ENCODE measurements around the gene PTCH1. TPM values are rescaled to one million over a fixed set of nuclear protein-coding genes. Genes with fewer than 3 reads are reported as not detected.

PTCH1 gene
- total RNA-seq, 2 donors from 2014 or later = 27.5 to 108 TPM

DNA sequence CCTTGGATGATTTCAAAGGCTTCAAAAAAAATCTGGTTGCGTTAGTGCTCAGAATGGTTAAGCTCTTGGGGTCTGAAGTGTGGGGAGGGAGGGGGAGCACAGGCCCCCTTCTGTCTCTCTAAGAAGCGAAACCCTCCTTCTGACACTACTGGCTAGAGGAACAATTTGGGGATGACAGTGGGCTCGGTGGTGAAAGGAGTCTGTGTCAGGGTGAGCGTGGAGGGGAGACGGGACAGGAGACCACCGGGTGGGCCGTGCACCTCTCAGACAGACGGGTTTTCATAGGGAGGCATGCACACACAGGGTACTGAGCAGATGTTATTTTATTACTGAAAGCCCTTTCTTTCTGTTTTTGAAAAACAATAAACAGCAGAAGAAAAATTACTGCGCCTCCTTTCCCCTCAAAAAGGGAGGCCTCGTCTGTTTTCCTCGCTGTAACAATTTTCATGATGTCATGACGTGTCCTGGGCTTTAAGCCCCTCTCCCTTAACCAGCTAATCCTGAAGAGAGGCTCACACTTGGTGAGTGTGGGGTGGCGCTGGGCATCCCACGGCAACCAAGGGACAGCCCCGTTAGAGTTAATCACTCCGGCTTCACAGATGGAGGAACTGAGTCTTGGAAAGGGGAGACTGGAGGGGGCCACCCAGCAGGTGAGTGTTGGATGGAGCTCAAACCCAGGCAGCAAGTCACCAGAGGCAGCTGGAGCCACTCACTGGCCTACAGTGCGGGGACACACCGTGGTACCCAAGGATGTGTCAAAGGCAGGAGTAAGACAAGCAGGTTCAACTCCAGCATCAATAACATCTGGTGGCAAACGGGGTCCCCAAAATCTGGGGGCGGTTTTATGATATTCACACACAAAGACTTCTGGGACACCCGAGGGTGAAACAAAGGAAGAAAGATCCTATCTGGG, 53.4 kb downstream of the PTCH1 start:
- peaks cover 4% of the 10 kb centered on the region for H3K4me1 ChIP-seq (replicated peaks)
- intact Hi-C loops (cut with DNase I) = loop anchor here (5.0 kb wide), 1 partner anchor 44 kb away; no protein-coding TSS in a partner anchor

DNA sequence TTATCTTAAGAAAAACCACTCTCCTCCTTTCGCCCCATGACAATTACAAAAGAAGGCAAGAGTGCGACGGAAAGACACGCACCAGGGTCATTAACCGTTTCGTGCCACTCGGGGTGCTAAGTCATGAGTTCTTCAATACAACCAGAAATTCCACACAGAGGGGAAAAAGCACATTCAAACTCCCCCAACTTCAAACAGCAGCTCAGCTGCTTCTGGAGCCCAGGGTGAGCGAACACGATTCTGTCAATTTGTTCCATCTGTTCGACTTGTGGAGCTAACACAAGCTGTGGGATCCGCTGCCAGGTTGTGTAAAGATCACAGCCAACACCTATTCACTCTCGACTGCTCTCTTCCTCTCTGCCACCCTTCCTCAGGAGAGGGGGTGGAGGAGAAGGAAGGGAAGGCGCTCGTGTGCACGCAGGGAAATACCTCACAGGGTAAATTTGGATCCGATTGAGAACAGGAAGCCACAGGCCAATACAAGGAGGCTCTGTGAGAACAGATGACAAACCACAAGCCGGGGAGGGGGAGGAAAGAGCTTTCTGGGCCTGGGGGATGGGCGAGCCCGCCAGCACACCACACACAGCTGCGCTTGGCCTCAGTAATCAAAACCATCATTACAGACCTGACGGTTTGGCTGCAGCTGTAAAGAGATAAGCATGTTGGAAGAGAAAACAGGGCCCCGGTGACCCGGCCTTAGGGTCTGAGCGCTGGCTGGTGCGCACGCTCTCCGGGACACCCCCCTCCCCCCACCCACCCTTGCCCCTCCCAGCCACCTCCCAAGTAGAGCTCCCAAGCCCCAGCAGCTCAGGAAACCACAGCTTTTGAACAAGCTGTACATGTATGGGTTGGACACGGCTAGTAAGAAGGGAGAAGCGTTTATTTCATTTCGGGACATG, 54.3 kb downstream of the PTCH1 start:
- 11% methylated on average over 30 of the region's 30 CpGs for WGBS
- peak; percentile 65 for DNase-seq (ENCODE audit: low spot score)
- peak overlapping the region; percentile 2 to 9 for H3K4me3 ChIP-seq
- H3K27ac ChIP-seq = peak overlapping the region; percentile 22 to 35
- H3K27me3 ChIP-seq (replicated peaks; ENCODE audit: insufficient read depth) = no peaks in the 10 kb centered on the region
- peaks cover 4% of the 10 kb centered on the region for H3K4me1 ChIP-seq (replicated peaks)
- no peaks in the 10 kb centered on the region for H3K36me3 ChIP-seq
- H3K9me3 ChIP-seq = no peaks in the 10 kb centered on the region
- intact Hi-C loops (cut with DNase I) = loop anchor here (5.0 kb wide), 1 partner anchor 45 kb away; no protein-coding TSS in a partner anchor
- no peak for TF ChIP-seq POLR2A (IDR thresholded peaks at IDR 0.05)
- TF ChIP-seq POLR2AphosphoS5 (IDR thresholded peaks at IDR 0.05) = peak; percentile 76

More for the DNA sequence above, 53.4 kb downstream of the PTCH1 start:
- peak overlapping the region in 1 of 2 donors; percentile 9 for H3K4me3 ChIP-seq
- H3K9me3 ChIP-seq = no peaks in the 10 kb centered on the region
- 62% methylated on average over 21 of the region's 21 CpGs for WGBS
- no peaks in the 10 kb centered on the region for H3K36me3 ChIP-seq
- TF ChIP-seq POLR2A (IDR thresholded peaks at IDR 0.05) = no peak
- TF ChIP-seq, protein P1, sequence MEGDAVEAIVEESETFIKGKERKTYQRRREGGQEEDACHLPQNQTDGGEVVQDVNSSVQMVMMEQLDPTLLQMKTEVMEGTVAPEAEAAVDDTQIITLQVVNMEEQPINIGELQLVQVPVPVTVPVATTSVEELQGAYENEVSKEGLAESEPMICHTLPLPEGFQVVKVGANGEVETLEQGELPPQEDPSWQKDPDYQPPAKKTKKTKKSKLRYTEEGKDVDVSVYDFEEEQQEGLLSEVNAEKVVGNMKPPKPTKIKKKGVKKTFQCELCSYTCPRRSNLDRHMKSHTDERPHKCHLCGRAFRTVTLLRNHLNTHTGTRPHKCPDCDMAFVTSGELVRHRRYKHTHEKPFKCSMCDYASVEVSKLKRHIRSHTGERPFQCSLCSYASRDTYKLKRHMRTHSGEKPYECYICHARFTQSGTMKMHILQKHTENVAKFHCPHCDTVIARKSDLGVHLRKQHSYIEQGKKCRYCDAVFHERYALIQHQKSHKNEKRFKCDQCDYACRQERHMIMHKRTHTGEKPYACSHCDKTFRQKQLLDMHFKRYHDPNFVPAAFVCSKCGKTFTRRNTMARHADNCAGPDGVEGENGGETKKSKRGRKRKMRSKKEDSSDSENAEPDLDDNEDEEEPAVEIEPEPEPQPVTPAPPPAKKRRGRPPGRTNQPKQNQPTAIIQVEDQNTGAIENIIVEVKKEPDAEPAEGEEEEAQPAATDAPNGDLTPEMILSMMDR (IDR thresholded peaks at IDR 0.05) = no peak
- no peaks in the 10 kb centered on the region for H3K27me3 ChIP-seq (replicated peaks; ENCODE audit: insufficient read depth)
- H3K27ac ChIP-seq = peak overlapping the region; percentile 22 to 35
- DNase-seq (ENCODE audit: low spot score) = no peak

DNA sequence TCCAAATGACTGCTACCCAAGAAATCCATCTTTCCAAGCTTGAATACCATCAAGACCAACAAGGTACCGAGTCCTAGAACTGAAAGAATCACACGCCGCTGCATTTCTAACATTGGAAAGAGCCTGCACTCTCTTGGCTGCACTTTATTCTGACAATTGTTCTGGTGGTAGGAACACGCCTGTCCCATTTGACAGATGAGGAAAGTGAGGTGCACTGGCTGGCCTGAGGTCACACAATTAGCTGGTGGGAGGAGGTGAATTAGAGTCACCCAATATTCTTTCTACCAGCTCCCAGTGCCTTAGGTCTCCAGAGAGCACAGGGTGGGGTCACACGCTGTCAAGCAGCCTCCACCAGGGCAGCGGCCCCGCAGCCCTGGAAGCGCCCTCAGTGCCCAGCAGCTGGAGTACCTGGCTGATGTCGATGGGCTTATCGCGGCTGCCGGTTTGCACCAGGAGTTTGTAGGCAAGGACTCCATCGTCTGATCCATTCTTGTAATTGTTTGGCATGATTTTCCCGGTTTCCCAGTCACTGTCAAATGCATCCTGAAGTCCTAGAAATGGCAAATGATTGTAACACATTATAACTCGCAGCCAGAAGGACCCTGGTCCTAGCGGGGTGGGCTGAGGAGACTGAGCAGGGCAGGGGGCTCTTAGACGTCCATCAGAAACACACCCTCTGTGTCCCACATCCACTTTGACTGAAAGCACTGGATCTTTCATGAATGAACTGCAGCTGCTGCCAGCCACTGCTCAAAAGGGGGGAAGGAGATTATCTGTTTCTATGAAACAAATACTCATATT, 55.1 kb downstream of the PTCH1 start:
- no peak for DNase-seq (ENCODE audit: low spot score)
- H3K4me3 ChIP-seq = no peak overlapping the region
- TF ChIP-seq POLR2A (IDR thresholded peaks at IDR 0.05) = no peak
- TF ChIP-seq, protein P1 (IDR thresholded peaks at IDR 0.05) = no peak
- TF ChIP-seq POLR2AphosphoS5 (IDR thresholded peaks at IDR 0.05) = no peak
- H3K9me3 ChIP-seq = no peaks in the 10 kb centered on the region
- H3K4me1 ChIP-seq (replicated peaks) = peaks cover 4% of the 10 kb centered on the region
- H3K36me3 ChIP-seq = no peaks in the 10 kb centered on the region
- H3K27me3 ChIP-seq (replicated peaks; ENCODE audit: insufficient read depth) = no peaks in the 10 kb centered on the region
- 93% methylated on average over 17 of the region's 17 CpGs for WGBS
- intact Hi-C loops (cut with DNase I) = loop anchor here (5.0 kb wide), 1 partner anchor 46 kb away; no protein-coding TSS in a partner anchor
- peak overlapping the region in 1 of 2 donors; percentile 22 for H3K27ac ChIP-seq

DNA sequence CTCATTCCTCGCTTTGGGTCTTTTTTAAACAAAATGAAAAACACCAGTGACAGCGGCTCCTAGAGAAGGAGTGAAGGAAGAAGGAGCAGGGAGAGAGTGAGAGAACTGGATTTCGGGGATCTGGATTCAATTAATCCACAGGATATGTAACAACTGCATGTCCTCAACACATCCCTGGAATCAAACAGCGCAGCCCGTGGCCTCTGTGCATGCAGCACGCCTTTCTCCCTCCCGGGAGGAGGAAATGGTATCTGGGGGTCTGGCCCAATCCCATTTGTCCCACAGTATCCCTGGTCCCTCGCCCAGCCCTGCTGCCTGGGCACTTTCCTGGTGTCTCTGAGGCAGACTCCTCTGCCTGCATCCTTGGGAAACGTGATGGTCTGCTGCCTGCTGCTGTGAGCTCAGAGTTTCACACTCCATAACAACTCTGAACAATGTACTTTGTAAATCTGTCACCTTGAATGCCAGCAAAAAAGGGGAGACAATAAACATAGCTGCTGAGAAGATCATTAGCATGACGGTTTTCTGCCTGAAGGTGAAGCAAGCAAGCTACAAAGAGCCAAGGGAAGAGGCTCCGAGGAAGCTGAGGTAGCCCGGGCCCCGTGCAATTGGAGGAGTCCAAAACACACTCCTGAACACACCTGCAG, 56.1 kb downstream of the PTCH1 start:
- H3K9me3 ChIP-seq = no peaks in the 10 kb centered on the region
- WGBS = 78% methylated on average over 13 of the region's 13 CpGs
- H3K36me3 ChIP-seq = peaks cover 0 to 6% of the 10 kb centered on the region in 2 donors
- peaks cover 4% of the 10 kb centered on the region for H3K4me1 ChIP-seq (replicated peaks)
- no peak overlapping the region for H3K27ac ChIP-seq
- intact Hi-C loops (cut with DNase I) = loop anchor here (5.0 kb wide), 1 partner anchor 47 kb away; no protein-coding TSS in a partner anchor
- TF ChIP-seq, protein P1 (IDR thresholded peaks at IDR 0.05) = no peak
- TF ChIP-seq POLR2A (IDR thresholded peaks at IDR 0.05) (no peak), POLR2AphosphoS5 (IDR thresholded peaks at IDR 0.05) (no peak)
- no peak overlapping the region for H3K4me3 ChIP-seq
- no peak for DNase-seq (ENCODE audit: low spot score)
- no peaks in the 10 kb centered on the region for H3K27me3 ChIP-seq (replicated peaks; ENCODE audit: insufficient read depth)

All from prostate gland (tissue), 2 donors.